Stimulated activated CD4-positive, alpha-beta T cell treated with anti-CD3 and anti-CD28 coated beads, Interleukin-1b, Interleukin-23, amount 100 ng/mL, for 48 hours (primary cell): ENCODE data around the gene PPP6R1.

Source experiments
- DNase-seq: peaks from one replicate; pipeline ENCODE4 v3.0.0-alpha.2; 2020

PPP6R1 gene

DNA sequence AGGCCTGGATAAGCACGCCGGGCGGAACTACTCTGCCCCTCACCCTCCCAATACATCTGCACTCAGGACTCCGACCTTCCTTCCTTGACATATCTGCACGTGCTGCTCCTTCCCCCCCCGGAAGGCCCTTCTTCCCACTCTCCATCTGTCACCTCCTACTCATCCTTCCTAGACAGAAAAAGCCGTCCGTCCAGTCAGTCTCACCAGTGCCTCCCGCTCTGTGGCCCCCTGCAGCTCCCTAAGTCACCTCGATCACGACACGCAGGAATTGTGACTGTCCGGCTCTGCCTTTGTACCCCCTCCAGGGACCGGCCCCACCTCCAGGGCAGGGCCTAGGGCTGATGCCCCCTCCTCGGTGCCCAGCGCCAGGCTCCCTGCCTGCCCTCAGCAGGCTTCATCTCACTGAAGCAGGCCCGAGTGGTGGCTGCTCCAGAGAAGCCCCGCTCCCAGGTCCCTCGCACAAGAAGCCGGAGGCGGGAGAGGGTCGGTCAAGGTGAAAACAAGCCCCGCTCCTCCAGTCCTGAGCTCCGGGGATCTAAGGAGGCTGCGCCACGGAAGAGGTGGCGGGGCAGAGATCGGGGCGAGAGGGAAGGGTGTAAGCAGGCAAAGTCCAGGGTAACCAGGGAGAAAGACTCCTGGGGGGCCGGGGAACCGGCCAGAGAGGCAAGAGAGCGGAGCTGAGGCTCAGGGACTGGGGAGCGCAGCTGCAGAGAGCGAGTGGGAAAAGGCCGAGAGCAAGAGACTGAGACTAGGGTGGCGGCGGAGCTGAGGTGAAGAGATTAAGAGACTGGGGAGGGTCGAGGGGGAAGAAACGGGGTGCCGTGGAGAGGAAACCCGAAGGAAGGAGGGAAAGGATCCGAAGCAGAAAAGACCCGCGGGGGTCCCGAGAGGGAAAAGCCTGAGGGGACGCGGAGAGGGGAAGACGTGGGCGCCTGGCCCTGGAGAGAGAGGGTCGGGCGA lies 1.1 kb downstream of the PPP6R1 start:
- DNase-seq, result peak; percentile 20

DNA sequence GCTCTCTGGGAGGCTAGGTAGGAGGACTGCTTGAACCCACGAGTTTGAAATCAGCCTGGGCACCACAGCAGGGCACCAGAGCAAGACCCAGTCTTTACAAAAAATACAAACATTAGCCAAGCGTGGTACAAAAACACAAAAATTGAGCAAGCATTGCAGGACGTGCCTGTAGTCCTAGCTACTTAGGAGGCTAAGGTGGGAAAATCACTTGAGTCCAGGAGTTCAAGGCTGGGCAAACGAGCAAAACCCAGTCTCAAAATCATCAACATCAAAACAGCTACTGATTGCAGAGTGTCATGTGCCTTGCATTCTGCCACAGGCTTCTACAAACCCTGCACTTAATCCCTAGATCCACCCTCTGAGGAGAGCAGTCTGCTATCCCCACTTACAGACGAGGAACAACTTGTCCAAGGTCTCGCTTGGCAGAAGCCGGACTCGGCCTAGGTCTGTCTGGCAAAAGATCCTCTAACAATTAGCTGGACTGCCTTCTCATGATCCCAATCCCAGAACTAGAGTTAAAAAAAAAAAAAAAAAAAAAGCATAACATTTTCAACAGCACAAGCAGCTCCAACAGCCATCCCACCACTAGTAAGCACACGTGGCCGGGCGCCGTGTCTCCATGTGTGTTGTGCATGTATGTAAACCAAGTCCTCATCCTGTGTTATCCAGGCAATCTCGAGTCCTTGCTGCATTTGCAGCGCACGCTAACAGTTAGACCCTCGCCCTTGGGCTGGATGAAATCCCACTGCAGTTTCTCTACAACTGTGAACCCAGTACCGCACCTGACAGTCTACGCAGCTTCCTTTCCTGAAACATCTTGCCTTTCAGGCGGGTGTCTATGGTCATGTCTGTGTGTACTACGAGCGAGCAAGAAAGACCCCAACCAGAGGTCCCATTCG lies 2.0 kb downstream of the PPP6R1 start:
- no peak for DNase-seq

DNA sequence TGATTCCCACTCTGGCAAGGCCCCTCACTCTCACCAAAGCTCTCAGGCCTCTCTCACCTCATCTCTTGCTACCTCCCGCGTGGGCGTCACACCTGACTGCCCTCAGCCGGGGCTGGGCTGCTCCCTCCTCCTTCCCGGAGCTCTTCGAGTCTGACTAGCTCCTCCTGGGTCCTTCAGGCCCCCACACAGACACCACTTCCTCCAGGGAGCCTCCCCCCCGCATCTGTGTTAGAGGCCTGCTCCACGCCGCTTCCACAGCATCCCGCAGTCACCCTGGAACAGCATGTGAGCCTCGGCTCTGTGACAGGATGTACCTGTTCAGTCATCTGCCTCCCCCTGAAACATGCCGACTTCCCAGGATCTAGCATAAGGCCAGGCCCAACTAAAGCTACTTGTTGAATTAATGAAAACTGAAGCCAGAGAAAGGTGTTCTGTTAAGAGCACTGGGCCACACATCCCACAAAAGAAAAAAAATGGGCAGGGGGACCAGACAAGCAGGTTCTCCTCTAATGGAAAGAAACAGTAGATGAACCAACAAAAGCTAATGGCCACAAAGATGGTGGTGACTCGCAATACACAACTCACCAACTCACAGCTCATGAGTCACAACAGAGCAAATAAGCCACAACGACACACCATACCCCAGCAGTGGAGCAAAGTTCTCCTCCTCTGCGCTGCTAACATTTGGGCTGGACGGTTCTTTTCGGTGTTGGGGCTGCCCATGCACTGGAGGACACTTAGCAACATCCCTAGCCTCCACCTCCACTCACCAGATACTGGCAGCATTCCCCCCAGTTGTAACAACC lies 3.0 kb downstream of the PPP6R1 start:
- DNase-seq, result peak; percentile 71

DNA sequence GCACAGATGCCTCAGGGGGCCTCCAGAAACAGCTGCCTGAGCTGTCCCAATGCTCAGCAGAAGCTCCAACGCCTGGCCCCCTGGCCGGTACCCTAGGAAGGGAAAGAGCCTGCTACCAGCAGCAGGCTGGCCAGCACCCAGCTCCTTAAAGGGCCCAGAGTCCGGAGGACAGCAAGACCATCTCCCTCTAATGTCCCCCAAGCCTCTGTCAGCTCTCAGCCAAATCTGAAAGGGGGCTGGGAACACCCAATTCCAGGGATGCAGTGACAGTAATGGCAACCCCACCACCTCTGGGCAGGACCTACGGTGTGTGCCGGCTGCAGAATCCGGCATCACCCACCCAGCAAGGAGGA lies 4.2 kb downstream of the PPP6R1 start:
- DNase-seq, result no peak

DNA sequence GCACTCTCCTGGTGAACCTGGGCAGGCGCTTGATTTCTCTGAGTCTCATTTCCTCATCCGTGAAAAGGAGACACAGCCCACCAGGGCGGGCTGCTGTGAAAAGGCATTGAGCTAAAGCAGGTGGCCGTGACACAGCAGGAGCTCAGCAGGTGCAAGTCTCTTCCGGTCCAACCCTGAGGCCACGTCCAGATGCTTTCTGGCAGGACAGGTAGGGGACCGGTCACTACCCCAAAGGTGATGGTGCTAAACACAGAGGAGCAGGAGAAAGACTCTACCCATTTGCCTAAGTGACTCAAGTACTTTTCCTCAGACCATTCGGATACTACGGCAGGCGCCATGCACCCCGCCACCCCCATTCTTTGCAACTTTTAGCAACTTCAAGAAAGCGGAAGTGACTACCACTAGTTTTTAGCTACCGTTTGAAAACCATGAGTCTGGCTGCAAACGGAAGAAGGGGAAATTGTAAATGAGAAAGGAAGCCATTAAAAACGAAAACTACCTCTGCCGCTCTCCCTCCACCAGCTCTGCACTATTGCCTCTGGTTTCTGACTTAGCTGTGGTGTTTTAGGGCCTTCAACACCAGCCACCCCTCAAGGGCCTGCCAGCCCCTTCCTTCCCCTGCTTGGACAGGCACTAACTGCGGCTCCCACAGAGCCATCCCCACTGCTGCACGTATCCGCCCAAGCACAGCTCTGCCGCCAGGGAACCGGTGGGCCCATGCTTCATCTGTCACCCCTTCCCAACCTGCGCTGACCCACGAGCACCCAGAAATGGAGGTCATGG lies 4.8 kb downstream of the PPP6R1 start:
- DNase-seq, result peak; percentile 56

DNA sequence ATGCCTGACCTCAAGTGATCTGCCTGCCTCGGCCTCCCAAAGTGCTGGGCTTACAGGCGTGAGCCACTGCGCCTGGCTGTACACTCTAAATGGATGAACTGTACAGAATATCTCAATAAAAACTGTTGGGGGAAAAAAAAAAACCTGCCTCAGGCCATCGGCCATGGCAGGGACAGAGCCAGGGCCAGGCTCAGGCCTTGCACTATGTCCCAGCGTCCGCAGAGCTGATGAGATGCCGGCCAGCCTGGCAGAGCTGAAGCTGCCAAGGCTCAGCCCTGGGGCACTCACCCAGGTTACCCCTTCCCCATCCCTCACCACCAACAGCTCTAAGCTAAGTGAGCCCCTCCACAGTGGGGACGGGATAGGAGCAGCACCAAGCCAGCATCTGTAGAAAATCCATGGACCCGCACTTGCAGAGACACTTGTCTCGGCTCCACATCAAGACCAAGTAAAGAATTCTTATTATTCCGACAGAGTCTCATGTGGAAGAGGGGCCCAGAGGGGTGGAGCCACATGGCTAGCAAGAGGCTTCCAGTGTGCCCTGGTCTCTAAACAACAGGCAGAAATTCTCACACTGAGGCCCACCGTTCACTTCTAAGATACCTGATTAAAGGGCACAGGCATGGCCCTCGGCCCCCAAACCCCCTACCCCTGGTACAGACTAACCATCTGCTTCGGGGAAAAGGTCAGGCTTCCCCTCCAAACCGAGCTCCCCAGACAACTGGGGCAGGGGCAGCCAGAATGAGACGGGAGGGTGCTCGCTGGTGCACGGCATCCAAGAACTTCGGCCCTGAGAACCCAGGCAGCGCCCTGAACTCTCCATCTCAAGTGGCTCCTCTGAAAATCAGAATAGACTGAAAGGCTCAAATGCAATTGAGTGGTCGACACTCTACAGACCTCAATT lies 5.8 kb downstream of the PPP6R1 start:
- DNase-seq, result no peak

DNA sequence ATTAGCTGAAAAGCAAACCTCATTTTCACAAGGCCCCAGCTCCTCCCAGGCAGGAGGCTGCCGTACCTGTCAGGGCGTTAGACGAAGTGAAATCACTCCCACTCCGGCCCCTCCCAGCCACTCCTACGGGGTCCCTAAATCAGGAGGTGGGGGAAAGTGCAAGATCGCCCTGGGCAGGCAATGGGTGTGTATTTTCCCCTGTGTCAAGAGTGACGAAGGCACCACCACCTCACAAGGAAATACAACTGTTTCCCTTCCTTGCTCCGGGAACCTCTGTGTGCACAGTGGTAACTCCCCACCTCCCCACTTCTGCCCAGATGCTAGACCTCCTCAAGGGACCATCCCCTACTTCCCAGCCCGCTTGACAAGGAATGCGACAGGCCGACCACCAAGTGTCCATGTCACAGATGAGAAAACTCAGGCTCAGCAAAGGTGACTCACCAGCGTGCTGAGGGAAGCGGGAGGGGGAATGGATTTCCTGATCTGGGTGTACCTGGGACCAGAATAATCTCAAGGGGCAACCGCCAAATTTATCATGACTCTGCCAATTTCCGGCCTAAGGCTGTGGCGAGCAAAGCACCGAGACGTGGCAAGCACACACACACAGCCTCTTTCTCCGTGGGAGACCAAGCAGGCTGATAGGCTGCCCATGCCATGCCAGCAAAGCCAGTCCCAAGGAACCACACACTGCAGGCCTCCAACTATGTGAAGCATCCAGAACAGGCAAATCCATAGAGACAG lies 7.3 kb downstream of the PPP6R1 start:
- peak; percentile 48 for DNase-seq

DNA sequence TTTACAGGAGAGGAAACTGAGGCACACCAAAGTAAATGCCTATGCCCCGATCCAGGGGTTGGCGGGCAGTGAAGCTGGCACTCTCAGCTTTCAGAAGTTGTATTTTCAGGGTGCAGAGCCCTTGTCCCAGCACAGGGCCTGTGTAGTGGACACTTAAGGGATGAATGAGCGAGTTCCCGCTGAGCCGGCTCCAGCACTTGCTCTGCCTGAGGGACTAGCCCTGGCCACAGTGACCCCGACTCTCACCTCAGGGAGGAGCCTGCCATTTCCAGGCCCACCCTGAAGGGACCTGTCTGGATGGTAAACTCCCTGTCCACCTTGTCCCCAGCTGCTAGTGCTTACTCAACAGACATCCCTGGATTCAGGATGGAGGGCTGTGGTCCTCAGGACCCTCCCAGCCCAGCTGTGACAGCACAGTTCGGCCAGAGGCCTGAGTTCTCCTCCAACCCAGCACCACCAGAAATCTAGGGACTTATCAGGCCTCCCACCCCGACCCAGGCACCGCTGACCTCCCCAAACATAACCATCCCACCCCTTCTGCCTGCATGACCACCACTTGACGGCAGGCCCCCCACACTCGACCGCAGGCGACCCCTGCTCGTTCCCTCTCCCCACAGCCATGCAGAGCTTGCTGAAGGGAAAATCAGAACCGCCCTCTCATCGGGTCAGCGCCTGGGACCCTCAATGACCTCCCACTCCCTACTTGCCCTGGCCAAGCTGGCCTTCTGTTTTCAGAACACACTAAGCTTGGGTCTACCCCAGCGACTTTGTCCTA lies 8.4 kb downstream of the PPP6R1 start:
- DNase-seq, result no peak

DNA sequence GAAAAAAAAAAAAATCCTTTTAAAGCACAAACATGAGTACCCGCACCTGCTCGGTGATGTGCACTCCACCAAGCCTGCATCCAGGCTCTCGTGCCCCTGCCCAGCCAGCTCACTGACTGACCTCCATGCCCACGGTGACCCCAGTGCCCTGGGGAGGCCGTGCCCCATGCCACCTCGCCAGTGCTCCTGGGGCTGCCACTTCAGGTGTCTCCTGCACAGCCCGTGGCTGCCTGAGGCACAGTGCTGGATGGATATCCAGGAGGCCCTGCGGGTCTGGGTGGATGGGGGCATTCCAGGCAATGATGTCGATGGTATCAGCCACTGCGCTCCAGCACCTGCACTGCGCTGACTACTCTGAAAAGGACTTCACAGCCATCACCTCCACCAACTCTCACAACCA lies 9.0 kb downstream of the PPP6R1 start:
- DNase-seq, result no peak

DNA sequence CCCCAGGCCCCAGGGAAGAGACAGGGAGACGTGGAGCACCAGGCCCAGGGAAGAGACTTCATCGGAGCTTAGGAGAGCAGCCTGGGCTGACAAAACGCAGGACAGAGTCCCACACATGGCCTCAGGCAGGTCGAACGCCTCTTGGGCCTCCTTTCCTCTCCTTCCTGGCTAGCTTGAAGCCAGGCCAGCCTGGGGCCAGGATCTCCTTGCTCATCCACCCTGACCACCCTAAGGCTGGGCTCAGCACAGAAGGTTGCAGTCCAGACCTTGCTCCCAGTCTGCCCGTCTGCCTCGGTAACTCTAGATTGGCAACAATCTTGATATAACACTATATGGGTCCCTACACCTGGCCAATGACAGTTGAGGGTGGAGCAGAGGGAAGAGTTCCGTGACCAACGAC lies 10.1 kb downstream of the PPP6R1 start:
- DNase-seq, result no peak

DNA sequence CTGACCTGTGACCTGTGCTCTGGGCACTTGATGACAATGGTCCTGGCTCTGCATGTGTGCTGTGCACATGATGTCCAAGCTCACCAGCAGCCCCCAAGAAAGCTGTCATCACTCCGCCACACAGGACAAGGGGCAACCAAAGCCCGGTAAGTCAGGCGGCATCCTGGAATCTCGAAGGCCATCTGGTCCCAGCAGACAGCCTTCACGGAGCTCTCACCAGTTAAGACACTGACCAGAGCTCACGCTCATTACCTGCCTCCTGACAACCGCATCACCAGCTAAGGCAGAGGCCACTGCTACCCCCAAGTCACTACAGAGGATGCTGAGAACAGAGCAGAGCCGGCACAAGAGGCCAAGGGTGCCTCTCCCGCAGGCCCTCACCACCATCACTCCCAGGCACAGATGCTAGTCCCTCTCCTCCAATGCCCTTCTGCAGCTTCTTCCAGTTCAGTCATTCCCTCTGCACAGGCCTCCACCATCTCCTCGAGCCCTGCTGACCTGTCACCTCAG lies 10.6 kb downstream of the PPP6R1 start:
- DNase-seq, result no peak

DNA sequence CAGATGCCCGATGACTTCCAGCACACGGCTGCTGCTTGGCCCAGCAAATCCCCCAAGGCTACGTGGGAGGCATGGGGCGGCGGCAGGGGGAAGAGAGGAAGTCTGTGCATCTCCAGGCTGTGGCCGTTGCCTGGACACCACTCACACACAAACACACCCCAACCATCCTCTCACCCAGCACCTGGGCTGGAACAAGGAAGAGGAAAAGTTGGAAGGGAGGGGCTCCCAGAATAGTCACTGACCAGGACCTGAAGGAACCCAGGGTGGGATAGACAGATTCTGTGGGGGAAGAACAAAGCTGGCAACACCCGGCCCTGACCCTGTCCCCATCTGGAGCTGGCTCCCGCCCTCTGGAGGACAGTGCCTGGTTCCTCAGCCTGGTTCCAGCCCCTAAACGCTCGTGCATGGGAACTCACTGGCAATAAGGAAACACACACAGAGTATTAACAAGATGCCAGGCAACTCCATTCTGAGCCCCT lies 11.2 kb downstream of the PPP6R1 start:
- no peak for DNase-seq

DNA sequence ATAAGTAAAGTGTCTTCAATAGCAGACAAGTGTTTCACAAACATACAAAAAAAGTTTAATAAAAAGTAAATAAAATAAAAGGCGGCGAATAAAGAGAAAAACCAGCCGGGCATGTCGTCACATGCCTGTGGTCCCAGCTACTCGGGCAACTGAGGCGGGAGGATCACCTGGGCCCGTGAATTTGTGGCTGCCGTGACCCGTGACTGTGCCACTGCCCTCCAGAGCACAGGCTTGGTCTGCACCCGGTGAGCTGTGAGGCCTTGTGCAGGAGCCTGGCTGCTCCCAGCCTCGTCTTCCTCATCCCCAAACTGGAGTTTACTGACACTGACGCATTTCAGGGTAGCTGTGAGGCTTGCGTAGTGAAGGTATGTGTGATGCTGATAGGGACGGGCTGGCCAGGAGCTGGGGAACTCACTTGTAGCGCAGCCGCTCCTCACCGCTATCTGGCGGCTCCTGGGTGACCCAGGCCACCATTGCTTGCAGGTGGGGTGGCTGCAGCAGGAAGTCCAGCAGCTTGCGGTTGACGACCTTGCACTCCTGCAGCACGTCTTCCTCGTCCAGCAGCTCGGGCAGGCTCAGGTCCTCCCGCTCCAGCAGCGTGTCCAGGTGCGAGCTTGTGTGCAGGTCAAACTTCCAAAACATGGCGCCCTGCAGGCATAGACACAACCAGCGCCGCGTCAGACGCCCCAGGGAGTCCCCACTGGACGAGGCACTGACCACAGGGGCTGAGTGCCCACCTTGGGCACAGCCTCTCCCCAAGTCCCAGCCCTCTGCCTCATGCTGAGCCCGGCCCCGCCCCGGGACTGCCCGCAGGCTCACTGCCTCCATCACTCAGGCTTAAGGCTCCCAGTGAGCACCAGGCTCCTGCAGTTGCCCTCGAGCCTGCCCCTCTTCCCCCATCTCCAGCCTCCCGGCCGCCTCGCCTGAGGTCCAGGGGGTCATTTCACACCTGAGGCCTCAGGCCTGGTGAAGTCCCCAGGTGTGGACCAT lies 12.1 kb downstream of the PPP6R1 start:
- no peak for DNase-seq

DNA sequence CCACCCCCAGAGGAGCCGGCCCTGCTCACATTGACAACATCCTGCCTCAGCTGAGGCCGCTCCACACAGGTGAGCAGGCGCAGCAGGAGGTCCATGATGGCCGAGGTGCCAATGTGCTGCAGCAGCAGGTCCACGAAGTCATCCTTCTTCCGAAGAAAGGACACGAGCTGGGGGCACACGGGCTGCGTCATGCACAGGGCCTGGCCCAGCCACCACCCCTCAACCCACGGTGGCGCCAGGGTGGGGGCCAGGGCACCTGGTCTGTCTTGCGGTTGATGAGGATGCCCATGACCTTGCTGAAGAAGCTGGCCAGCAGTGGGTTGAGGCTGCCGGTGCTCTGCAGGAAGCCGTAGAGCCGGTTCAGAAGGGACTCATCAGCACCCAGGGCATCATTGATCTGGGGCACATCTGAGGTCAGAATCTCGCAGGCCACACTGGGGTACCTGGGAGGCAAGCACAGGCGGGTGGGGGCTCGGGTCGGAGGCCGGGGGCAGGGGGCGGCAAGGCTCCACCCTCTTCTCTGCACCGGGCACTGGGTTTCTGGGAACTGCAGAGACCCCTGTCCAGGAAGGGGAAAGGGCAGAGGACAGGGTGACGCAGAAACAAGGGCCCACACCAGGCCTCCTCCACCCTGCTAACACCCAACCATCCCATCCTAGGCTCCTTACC lies 13.4 kb downstream of the PPP6R1 start:
- DNase-seq, result no peak

DNA sequence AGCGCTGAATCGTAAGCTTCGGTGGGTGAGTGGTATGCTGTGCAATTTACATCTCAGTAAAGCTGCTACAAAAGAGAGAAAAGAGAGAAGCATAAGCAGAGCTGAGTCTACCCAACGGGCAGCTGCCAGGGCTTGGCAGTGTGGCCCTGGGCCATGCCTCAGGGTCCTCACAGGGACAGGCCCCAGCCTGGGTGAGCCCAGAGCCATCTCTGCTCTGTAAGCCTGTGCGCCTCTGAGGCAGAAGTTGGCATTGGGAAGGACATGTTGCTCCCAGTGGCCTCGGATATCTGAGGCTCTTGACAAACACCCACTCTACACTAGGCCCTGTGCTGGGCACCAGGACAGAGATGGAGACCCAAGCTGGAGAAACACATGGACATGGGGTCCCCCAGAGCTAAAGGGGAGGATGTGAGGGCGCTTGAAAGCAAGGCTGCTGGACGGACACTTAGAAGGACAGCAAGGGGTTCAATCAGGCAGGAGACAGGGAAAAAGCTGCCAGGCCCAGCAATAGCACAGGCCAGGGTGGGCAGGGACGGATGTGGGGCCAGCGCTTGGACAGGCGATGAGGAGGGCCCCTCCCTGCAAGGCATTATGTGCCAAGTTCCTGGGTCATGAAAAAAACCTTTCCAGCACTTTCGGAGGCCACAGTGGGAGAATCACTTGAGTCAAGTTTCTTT lies 14.7 kb downstream of the PPP6R1 start:
- DNase-seq, result no peak

DNA sequence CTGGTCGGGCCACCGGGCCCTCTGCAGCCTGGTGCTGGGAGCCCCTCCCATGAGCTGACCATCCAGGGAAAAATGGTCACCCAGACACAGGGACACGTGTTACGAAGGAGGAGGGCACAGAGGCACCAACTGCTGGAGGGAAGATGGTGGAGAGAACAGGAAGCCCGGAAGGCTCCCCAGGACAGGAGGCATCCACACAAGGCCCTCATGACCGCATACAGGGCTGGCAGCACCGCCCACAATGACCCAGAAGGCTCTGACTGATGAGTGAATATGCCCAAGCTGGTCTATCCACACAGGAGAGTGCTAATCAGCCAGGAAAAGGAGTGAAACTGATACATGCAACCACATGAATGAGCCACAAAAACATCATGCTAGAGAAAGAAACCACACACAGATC lies 16.3 kb downstream of the PPP6R1 start:
- no peak for DNase-seq
